HG03103 (cell line): ENCODE data around the gene IDE.
"Not testable (repeated sequence)": the region's sequence is repeated elsewhere in the genome, so short reads cannot be mapped to it uniquely, and the experiment has no call there.

Source experiments
- ATAC-seq: cut with Tn5 transposase; IDR thresholded peaks from one replicate; pipeline ENCODE4 v1.9.1; 2021; ENCODE audit warnings: low read depth; ENCODE audit not compliant: unreplicated experiment

Gene IDE

DNA sequence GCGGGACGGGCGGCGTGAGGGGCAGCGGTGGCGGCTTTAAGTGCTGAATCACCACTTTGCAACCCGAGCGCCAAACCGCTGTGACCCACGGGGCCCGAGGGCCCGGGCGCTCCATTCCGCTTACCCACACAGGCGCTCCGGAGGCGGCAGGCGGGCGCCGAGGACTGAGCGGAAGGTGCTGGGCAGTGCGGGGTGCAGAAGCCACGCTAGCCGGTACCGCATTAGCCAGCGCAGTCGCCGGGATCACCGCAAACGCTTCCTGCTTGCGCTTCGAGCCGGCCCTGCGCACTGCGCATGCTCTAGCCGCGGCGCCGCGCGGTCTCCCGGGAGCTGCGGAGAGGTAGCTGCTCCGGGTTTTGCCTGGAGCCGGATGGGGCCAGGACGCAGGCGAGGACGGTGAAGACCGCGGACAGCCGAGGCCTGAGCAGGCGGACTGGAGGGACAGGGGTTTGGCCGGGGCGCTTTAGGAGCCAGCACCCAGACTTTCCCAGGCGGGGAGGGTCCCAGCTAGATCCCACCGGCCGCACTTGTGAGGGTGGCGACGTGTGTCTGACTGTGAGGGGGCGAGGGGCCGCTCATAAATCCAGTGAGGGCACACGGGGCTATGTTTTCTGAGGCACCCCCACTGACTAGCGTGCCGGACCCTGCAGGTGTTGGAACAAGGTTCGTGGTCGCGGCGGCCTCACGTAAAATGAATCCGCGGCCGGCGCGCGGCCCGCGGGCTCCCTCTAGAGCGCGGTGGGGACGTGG is at the start of gene IDE:
Gene IDE, minus strand, starts transcription at position 296 of the 750 bp plus-strand sequence. Its CDS starts 74 bp downstream, at position 222.
- ATAC-seq, result peak; percentile 48

GRCh38 chr10:92619368-92619767 is 45.5 kb upstream of the IDE start:
- ATAC-seq, result no peak

DNA sequence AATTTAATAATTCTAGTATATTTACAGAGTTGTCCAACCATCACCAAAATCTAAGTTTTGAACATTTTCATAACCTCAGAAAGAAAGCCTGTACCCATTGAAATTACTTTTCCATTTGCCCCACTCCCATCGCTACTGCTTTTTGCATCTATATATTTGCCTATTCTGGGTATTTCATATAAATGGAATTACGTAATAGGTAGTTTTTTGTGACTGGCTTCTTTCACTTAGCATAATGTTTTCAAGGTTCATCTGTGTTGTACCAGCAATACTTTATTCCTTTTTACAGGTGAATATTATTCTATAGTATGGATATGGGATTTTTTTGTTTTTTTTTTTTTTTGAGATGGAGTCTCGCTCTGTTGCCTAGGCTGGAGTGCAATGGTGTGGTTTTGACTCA is 41.6 kb upstream of the IDE start:
- no peak for ATAC-seq

- no peak for ATAC-seq
Observed at GRCh38 chr10:92604841-92605240, 30.9 kb upstream of the IDE start.

DNA sequence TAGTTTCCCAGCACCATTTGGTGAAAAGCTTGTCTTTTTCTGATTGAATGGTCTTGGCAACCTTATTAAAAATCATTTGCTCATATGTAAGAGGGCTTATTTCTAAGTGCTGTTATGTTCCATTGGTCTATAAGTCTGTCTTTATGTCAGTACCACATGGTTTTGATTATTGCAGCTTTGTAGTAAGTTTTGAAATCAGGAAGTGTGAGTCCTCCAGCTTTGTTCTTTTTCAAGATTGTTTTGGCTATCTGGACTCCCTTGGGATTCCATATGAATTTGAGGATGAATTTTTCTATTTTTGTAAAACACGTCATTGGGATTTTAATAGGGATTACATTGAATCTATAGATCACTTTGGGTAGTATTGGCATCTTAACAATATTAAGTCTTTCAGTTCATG is 24.4 kb upstream of the IDE start:
- no peak for ATAC-seq

DNA sequence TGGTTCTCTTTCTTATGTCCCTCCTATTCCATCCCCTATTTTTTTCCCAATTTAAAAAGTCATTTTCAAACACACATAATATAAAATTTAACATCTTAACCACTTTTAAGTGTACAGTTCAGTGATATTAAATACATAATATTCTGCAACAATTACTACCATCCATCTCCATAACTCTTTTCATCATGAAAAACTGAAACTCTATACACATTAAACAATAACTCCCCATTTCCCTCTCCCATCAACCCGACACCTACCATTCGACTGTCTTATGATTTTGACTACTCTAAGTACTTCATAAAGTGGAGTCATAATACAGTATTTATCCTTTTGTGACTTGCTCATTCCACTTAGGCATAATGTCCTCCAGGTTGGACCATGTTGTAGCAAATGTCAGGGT is 21.6 kb upstream of the IDE start:
- no peak for ATAC-seq

- ATAC-seq, result no peak
Observed at GRCh38 chr10:92593619-92594588, 20.0 kb upstream of the IDE start.

GRCh38 chr10:92592761-92593618 is 19.1 kb upstream of the IDE start, which contains the start of gene KIF11:
Gene KIF11, plus strand, starts transcription at chr10:92593130. Its CDS starts 246 bp downstream, at chr10:92593376.
- ATAC-seq, result peak; percentile 55

DNA sequence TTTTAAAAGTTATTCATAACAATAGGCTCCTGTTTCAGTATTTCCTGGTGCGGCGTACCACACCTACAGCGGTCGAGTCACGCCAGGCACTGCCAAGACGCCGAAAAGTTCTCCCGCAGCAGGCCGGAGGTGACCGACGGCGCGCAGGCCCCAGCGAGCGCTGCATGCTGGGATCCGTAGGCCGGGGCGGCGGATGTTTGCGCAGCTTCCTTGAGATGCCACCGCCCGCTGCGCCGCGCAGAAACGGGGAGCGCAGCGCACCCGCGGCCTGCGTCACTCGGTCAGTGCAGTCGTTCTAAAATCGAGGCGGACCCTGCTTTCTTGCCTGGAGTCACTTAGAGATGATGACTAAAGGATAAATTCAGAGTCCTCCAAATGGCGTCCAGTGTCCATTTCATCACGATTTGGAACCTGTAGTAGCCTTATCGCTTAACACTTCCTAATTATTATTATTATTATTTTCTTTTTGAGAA is 17.7 kb upstream of the IDE start:
- peak; percentile 72 for ATAC-seq

- peak; percentile 5 for ATAC-seq
Observed at GRCh38 chr10:92590623-92591549, 17.0 kb upstream of the IDE start.

- not testable (repeated sequence) for ATAC-seq
Observed at GRCh38 chr10:92582347-92582746, 8.5 kb upstream of the IDE start.

GRCh38 chr10:92575961-92576360 is 2.1 kb upstream of the IDE start:
- no peak for ATAC-seq

DNA sequence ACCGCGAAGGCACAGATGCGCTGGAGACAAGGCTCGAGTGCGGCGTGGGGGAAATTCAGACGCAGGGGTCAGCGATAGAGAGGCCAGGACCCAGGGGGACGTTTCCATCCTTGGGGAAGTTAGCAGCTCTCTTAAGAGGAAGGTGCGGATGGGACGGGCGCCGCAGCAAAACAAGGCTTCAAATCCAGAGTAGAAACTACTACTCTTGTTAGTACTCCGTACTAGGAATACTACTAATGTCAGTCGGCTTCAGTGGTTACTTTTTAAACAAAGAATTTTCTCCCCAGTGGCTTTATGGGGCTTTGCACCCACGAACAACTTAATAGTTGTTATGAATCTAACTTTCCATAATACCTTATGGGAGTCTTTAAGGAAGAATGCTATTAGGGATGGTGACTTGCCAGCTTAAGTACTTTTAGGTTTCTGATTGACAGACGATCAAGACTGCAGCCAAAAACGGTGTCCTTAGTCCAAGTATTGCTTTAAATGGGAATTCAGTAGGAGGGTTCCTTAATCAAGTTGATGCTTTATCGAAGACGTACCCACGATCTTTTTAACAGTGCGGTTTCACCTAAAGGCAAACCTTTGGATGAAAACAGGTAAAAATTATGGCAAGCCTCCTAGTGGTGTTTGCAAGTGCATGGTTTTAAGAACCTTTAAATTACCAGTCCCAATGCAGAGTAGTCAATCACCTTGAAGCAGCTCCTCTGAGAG is 812 bp upstream of the IDE start:
- peak; percentile 3 for ATAC-seq

GRCh38 chr10:92573091-92573797 is 649 bp downstream of the IDE start:
- ATAC-seq, result peak; percentile 29

DNA sequence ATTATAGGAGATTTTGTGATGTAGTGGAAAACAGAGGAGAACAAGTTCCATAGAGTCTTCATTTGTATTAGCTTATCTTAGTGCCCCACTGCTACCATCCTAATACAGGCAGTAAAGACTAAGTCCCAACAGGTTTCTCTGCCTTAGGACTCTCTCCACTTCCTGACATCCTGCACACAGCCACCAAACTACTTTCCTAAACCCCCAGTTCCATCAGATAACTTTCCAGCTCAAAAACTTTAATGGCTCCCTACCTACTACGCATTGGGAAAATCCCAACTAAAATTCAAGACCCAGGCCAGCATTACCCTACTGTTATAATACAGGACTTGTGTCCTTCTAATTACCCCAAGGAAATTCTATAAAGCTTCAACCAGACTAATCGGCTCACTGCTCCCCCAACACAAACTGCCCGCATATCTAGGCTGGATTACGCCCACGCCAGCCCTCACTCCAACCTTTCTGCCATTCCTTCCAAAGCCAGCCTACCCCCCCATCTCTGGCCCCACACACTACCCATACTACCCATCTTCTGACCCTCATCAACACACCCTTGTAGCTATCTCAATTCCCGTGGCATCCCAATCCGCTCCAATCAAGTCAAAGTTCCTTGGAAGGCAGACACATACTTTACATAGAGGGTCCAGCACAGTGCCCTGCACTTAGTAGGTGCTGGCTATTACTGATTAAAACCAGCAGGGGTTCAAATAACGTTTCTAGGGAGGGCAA is 1.4 kb downstream of the IDE start:
- no peak for ATAC-seq

GRCh38 chr10:92571649-92572048 is 2.2 kb downstream of the IDE start:
- ATAC-seq, result no peak

GRCh38 chr10:92569663-92570062 is 4.2 kb downstream of the IDE start:
- not testable (repeated sequence) for ATAC-seq
